Spleen (tissue), 7 donors: ENCODE data around the gene P2RY6.

Experiments used
- POLR2A ChIP-seq, 3 donors: fragments of 450-650 bp; IDR thresholded peaks; one replicate each; pipeline ENCODE4 v1.5.1; 2017; ENCODE audit warnings: antibody characterized with exemption in 3 of 3, mild to moderate bottlenecking in 1 of 3
- POLR2AphosphoS5 ChIP-seq, 3 donors: sonication (generic); formaldehyde crosslinking; IDR thresholded peaks; one replicate each; pipeline ENCODE4 v1.5.1; 2017; ENCODE audit warnings: antibody characterized with exemption in 3 of 3
- TF ChIP-seq, protein P1 (sequence below), 11 experiments: fragments of 200-600 bp in 7 of 11; fragments of 450-650 bp in 4 of 11; sonication (generic) in 4 of 11; IDR thresholded peaks in 8 of 11; conservative IDR thresholded peaks in 3 of 11; 1 replicate in 7 of 11; 2 replicates in 4 of 11; pipeline versions ENCODE4 v1.4.0 to v1.8.0; 2016 to 2021; ENCODE audit warnings: antibody characterized with exemption in 11 of 11, inconsistent platforms in 4 of 11, mild to moderate bottlenecking in 1 of 11
- donor health status: DM: no; HTN: no; CAD: no; lungs with moderate emphysema.
- donor health status: DM: no; HTN: no; CAD: no.
- donor health status: DM: no; HTN: no; CAD: no.

DNA sequence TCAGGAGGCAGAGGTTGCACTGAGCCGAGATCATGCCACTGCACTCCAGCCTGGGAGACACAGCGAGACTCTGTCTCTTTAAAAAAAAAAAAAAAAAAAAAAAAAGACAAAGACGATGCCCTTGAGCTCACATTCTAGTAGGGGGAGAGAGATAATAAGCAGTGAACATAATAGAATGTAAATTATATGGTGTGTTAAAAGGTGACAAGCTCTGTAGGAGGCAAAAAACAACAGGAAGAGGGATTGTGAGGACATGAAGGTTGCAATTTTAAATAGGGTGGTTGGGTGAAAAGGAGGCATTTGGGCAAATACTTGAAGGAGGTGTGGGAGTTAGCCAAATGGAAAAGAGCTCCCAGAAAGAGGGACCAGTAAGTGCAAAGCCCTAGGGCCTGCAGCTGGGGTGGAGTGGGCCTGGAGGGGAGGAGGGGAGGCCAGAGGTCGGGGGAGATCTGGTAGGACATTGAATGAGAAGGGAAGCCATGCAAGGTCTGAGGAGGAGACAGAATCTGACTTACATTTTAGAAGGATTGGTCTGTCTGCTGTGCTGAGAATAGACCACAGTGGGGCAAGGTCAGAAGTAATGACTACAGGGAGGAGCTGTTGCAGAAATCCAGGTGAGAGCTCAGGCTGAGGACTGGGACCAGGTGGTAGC, 27.4 kb upstream of the P2RY6 start:
- no peak for TF ChIP-seq POLR2AphosphoS5 (IDR thresholded peaks at IDR 0.05)
- TF ChIP-seq POLR2A (IDR thresholded peaks at IDR 0.05) = no peak
- TF ChIP-seq, protein P1, sequence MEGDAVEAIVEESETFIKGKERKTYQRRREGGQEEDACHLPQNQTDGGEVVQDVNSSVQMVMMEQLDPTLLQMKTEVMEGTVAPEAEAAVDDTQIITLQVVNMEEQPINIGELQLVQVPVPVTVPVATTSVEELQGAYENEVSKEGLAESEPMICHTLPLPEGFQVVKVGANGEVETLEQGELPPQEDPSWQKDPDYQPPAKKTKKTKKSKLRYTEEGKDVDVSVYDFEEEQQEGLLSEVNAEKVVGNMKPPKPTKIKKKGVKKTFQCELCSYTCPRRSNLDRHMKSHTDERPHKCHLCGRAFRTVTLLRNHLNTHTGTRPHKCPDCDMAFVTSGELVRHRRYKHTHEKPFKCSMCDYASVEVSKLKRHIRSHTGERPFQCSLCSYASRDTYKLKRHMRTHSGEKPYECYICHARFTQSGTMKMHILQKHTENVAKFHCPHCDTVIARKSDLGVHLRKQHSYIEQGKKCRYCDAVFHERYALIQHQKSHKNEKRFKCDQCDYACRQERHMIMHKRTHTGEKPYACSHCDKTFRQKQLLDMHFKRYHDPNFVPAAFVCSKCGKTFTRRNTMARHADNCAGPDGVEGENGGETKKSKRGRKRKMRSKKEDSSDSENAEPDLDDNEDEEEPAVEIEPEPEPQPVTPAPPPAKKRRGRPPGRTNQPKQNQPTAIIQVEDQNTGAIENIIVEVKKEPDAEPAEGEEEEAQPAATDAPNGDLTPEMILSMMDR (IDR thresholded peaks at IDR 0.05 in 8 of 11, conservative IDR thresholded peaks at IDR 0.05 in 3 of 11) = no peak
